Motor neuron (in vitro differentiated cells): ENCODE measurements around the gene CNPPD1. TPM values are rescaled to one million over a fixed set of nuclear protein-coding genes. Genes with fewer than 3 reads are reported as not detected.

Experiments used
- ATAC-seq, 8 experiments: fragments of 200-7000 bp; cut with Tn5 transposase; replicated peaks in 6 of 8; 2 replicates each; pipeline ENCODE4 v1.8.0; 2021; ENCODE audit warnings: mild to moderate bottlenecking in 8 of 8, moderate library complexity in 8 of 8
- H3K27ac ChIP-seq, 2 donors: fragments of 250-450 bp; sonication (Bioruptor Pico); 2 replicates each; pipeline ENCODE4 v1.9.0; 2021; ENCODE audit warnings: antibody characterized with exemption in 2 of 2, mild to moderate bottlenecking in 2 of 2, moderate library complexity in 1 of 2
- H3K4me1 ChIP-seq, 2 donors: fragments of 250-450 bp; sonication (Bioruptor Pico); replicated peaks in 1 of 2; 2 replicates each; pipeline ENCODE4 v1.6.1; 2021; ENCODE audit warnings: antibody characterized with exemption in 2 of 2, mild to moderate bottlenecking in 2 of 2, moderate library complexity in 1 of 2
- H3K4me3 ChIP-seq, 5 donors: fragments of 250-450 bp; sonication (Bioruptor Pico); 2 replicates each; pipeline ENCODE4 v1.9.0; 2021; ENCODE audit warnings: antibody characterized with exemption in 5 of 5, mild to moderate bottlenecking in 5 of 5, moderate library complexity in 4 of 5
- WGBS, 10 experiments: fragments of 450-650 bp; shearing (Covaris generic); methylation state at CpG; one replicate each; pipeline ENCODE4 v1.0.0; 2022; 5-methylcytosine and 5-hydroxymethylcytosine counted together
- in situ Hi-C, 9 experiments: fragments of 400-800 bp; cut with MboI; loops; one replicate each; pipeline ENCODE4 v1.15.0; 2021; ENCODE audit warnings: low sequenced_read_pairs in 9 of 9, low pct_unique_long_range_greater_than_20kb in 2 of 9; ENCODE audit not compliant: unreplicated experiment in 9 of 9
- total RNA-seq, 8 experiments: library from RNA; unstranded; fragments of 300-600 nt; gene quantifications; 2 replicates each; pipeline versions ENCODE4 v1.2.3 to v1.2.4, GENCODE V29; 2022

The CNPPD1 gene
- total RNA-seq, 8 experiments from 2014 or later = 18.2 to 44.9 (median 37.5) TPM

DNA sequence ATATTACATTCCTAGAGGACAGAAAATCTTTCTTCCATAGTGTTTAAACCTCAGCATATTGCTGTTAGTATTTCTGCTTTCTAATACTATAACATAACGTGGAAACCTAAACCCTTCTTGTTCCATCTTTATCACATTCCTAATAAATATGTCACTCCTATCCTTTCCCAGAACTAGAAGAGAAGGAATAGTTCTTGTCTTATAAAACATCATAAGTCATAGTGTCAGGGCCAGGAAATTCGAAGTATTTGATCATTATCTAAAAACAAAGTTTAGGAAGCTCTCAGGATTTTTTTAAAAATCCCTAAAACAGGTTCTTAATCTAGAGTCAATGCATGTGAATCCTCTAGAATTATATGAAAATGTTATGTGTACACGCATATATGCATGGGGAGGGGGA lies 18.1 kb downstream of the CNPPD1 start:
- peaks cover 0 to 4% of the 10 kb centered on the region in 2 donors for H3K4me1 ChIP-seq
- 21 to 100% (median 85%) methylated on average over 1 to 3 of the region's 3 CpGs; no CpG with 5 or more reads in 1 of the 10 experiments for WGBS, 10 experiments
- no peak for ATAC-seq
- no peak overlapping the region for H3K4me3 ChIP-seq
- in situ Hi-C loops = loop anchor here in 3 of 9 experiments (10.0 to 25.0 kb wide), 3 partner anchors 96 to 134 kb away; partner anchors contain the start of gene IHH (in 1 of the 3)
- H3K27ac ChIP-seq = no peak overlapping the region

DNA sequence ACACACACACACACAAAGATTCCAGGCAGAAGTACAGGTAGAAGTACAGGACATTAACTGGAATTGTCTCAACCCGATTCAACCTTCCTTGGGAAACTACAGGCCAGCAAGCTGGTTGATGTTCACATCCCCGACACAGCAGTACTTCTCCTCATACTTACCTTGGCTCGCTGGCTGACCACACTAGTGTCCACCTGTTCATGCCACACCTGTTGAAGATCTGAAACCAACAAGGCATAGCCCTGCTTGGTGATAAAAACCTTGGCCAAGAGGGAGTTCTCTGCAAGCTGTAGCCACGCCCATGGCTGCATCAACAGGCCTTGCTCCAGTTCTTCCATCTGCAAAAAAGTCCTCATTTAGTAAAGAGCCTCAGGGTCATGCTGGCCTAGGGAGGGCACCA lies 18.7 kb downstream of the CNPPD1 start:
- WGBS, 10 experiments = 20 to 100% (median 100%) methylated on average over 1 to 3 of the region's 4 CpGs; no CpG with 5 or more reads in 5 of the 10 experiments
- Histone ChIP-seq H3K27ac (no peak overlapping the region), H3K4me3 (no peak overlapping the region), H3K4me1 (peaks cover 0 to 4% of the 10 kb centered on the region in 2 donors)
- peak in 2 of 8 experiments; percentile 3 to 4 for ATAC-seq
- in situ Hi-C loops = loop anchor here in 3 of 9 experiments (10.0 to 25.0 kb wide), 3 partner anchors 96 to 133 kb away; partner anchors contain the start of gene IHH (in 1 of the 3)

DNA sequence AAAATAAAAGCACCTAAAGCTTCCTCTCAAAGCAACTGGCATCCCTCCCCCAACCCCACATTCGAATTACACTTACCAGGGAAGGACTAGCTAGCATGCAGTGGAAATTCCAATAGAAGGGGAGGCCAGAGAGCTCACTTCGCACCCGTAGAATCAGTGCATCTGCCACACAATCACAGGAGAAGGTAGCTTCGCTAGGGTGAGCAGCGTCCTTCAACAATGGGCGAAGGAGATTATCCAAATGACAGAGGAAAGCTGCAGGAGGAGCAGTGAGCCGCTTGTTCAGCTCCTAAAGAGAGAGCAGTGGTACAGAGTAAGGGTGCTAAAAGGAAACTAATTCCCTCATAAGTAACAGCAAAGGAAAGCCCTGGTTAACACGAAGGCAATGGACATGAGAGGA lies 19.3 kb downstream of the CNPPD1 start:
- WGBS, 10 experiments = 64 to 100% (median 89%) methylated on average over 1 to 8 of the region's 8 CpGs

DNA sequence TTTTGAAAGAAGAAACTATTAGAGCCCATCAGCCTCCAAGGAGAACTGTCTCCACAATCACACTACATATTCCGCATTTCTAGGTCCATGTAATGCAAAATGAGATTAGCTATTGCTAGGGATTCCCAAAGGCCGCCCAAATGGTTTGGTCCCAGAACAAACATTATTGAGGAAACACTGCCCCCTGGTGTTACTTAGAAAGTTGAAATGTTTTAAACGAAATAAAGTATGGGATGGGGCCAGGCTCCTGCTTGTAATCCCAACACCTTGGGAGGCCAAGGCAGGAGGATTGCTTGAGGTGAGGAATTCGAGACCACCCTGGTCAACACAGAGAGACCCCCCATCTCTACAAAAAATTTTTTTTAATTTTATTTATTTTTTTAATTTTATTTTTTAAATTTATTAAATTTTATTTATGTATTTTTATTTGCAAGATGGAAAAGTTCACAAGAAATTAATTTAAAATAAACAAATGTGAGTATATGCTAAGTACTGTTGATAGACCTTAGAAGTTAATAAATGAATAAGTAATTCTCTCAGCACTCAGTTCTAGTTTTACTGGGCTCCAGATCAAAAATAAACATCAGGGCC lies 21.6 kb downstream of the CNPPD1 start:
- in situ Hi-C loops = loop anchor here in 3 of 9 experiments (10.0 to 25.0 kb wide), 3 partner anchors 93 to 130 kb away; partner anchors contain the start of gene IHH (in 1 of the 3)
- WGBS, 10 experiments = 0 to 24% (median 4%) methylated on average over 1 to 4 of the region's 4 CpGs
- peak in 7 of 8 experiments; percentile 11 to 56 (median 24) for ATAC-seq
- no peak overlapping the region for H3K27ac ChIP-seq
- peaks cover 0 to 4% of the 10 kb centered on the region in 2 donors for H3K4me1 ChIP-seq
- H3K4me3 ChIP-seq = no peak overlapping the region

More for the DNA sequence above, 19.3 kb downstream of the CNPPD1 start:
- in situ Hi-C loops = loop anchor here in 3 of 9 experiments (10.0 to 25.0 kb wide), 3 partner anchors 95 to 133 kb away; partner anchors contain the start of gene IHH (in 1 of the 3)
- peaks cover 0 to 4% of the 10 kb centered on the region in 2 donors for H3K4me1 ChIP-seq
- H3K4me3 ChIP-seq = no peak overlapping the region
- no peak overlapping the region for H3K27ac ChIP-seq
- no peak for ATAC-seq

DNA sequence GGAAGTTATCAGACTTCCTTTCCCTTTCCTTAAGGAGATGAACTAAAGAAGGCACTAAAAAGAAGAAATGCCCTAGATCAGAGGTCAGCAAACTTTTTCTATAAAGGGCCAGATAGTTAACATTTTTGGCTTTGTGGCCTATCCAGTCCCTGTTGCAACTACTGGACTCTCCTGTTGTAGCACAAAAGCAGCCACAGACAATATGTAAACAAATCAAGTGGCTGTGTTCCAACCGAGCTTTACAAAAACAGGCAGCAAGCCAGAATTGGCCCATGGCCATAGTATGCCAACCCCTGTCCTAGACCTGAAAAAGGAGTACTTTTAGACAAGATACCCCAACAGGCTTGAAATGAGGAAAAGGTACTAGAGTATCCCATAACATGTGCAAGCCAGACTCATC lies 27.1 kb downstream of the CNPPD1 start:
- 0 to 67% (median 57%) methylated on average over 1 of the region's 1 CpG; no CpG with 5 or more reads in 3 of the 10 experiments for WGBS, 10 experiments
- in situ Hi-C loops = loop anchor here in 3 of 9 experiments (10.0 to 25.0 kb wide), 4 partner anchors 87 to 137 kb away; partner anchors contain the start of gene IHH (in 1 of the 3)
- H3K27ac ChIP-seq = no peak overlapping the region
- H3K4me1 ChIP-seq = no peaks in the 10 kb centered on the region
- H3K4me3 ChIP-seq = no peak overlapping the region
- peak in 2 of 8 experiments; percentile 27 to 79 for ATAC-seq

DNA sequence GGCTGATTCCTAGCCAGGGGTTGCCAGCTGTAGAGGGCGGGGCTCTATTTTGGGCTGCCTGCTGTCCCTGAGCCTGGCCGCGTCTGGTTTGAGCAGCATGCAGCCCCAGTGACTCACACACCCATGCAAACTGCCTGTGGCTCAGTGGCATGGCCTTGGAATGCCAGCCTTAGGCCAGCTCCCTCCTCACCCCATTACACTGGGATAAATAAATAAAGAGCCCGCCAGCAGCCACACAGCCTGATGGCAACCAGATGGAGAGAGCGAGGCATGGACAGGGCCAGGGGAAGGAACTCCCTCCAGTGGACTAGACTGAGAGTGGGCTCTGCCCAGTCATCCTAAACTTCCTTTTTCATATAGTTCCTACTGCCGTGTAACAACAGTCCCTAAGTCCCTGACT lies 34.4 kb downstream of the CNPPD1 start:
- no peak overlapping the region for H3K4me3 ChIP-seq
- H3K27ac ChIP-seq = no peak overlapping the region
- no peaks in the 10 kb centered on the region for H3K4me1 ChIP-seq
- 45 to 100% (median 92%) methylated on average over 1 to 2 of the region's 6 CpGs; no CpG with 5 or more reads in 5 of the 10 experiments for WGBS, 10 experiments
- ATAC-seq = peak in 3 of 8 experiments; percentile 96 to 99 (median 97)
- in situ Hi-C loops = loop anchor here in 1 of 9 experiments (25.0 kb wide), 1 partner anchor 130 kb away; no protein-coding TSS in a partner anchor

DNA sequence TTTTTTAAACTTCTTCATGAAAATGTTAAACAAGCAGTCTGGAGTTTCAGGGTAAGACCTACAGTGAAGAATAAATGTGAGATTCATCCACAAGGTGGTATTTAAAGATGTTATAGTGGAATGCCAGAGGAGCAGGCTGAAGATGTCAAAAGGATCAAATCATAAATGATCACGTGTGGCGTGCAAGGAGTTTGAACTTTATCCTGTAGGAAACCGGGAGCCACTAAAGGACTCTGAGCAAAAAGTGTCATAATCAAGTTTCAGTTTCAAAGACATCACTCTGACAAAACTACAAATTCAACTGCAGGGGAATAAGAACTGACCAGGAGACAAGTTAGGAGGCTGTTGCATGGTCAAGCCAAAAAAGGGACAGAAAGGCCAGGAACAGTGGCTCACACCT lies 36.0 kb downstream of the CNPPD1 start:
- ATAC-seq = no peak
- Histone ChIP-seq H3K27ac (no peak overlapping the region), H3K4me3 (no peak overlapping the region), H3K4me1 (no peaks in the 10 kb centered on the region)
- in situ Hi-C loops = loop anchor here in 1 of 9 experiments (25.0 kb wide), 1 partner anchor 128 kb away; no protein-coding TSS in a partner anchor
- 85 to 100% (median 96%) methylated on average over 1 to 3 of the region's 3 CpGs; no CpG with 5 or more reads in 2 of the 10 experiments for WGBS, 10 experiments

DNA sequence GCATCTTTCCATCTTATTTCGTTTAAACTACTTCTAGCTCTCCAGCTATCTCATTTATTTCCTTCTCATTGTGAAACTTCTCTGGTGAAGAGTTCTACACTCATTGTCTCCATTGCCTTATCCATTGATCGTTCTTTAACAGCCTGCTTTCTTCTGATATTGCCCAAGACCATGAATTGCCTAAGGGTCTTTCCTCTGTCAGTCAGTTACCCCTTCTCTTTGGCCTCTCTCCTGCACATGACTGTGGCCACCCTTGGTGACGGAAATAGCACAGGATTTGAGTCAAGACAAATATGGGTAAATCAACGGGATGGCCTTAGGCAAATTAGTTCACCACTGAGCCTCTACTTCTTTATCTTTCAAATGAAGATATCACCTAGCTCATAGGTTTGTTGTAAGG lies 42.7 kb downstream of the CNPPD1 start:
- Histone ChIP-seq H3K27ac (no peak overlapping the region), H3K4me3 (no peak overlapping the region), H3K4me1 (no peaks in the 10 kb centered on the region)
- WGBS, 10 experiments = 69 to 100% (median 91%) methylated on average over 2 to 4 of the region's 4 CpGs; no CpG with 5 or more reads in 1 of the 10 experiments
- in situ Hi-C loops = loop anchor here in 1 of 9 experiments (25.0 kb wide), 1 partner anchor 122 kb away; no protein-coding TSS in a partner anchor
- no peak for ATAC-seq

DNA sequence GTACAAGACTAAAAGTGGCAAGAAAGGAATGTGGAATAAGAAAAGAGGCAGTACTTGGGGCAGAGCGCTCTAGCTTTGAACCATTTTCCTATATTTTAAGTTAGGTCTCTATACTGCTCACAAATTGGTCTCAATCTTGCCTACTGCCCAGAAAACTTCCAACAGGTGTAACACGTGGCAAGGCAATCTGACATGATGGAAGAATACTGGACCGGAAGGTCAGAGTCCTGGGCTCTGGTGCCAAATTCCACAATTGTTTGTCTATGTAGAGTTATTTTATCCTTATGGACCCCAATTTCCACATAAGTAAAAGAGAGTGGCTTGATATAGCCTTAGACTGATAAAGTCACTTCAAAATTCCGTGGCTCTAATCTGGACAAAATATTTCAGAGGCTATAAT lies 45.0 kb downstream of the CNPPD1 start:
- in situ Hi-C loops = loop anchor here in 1 of 9 experiments (25.0 kb wide), 1 partner anchor 119 kb away; no protein-coding TSS in a partner anchor
- H3K4me1 ChIP-seq = no peaks in the 10 kb centered on the region
- WGBS, 10 experiments = 71 to 100% (median 91%) methylated on average over 1 to 4 of the region's 4 CpGs; no CpG with 5 or more reads in 1 of the 10 experiments
- no peak overlapping the region for H3K27ac ChIP-seq
- no peak overlapping the region for H3K4me3 ChIP-seq
- ATAC-seq = no peak

DNA sequence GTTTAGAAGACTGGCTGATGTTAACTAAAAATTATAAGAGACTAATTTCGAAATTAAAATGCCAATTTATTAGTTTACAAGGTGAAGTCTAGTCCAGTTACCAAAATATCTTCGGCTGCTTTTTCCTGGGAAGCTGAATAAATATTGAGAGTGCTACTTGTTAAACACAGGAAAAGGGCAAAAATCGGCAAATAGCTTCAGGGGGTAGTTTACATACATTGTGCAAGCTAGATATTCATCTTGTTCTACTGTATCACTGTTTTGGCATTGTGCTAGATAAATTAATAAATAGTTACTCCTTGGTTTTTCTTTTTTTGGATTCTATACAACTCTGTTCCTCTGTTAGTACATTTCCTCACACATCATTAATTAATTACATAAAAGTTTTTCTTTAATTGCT lies 45.4 kb downstream of the CNPPD1 start:
- 50 to 100% (median 66%) methylated on average over 1 to 3 of the region's 3 CpGs; no CpG with 5 or more reads in 1 of the 10 experiments for WGBS, 10 experiments
- in situ Hi-C loops = loop anchor here in 1 of 9 experiments (25.0 kb wide), 1 partner anchor 119 kb away; no protein-coding TSS in a partner anchor
- no peaks in the 10 kb centered on the region for H3K4me1 ChIP-seq
- peak in 1 of 8 experiments; percentile 23 for ATAC-seq
- no peak overlapping the region for H3K4me3 ChIP-seq
- H3K27ac ChIP-seq = no peak overlapping the region

DNA sequence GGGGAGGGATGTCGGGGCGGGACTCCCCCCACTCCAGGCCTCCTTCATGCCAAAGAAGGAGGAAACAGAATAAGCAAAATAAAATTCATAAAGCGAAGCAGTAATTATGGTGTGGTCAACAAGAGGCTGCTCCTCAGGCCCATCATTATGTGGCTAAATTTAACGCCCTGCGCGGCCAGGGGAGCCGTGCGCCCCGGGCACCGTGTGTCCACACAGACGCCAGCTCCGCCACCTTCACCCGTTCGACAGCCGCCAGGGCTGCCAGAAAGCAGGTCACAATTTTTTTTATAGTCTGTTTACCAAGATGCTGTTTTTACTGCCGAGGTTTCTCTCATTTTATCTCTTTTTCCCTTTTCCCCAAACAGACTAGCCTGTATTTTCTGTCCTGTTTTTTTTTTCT lies 47.1 kb downstream of the CNPPD1 start:
- in situ Hi-C loops = loop anchor here in 1 of 9 experiments (25.0 kb wide), 1 partner anchor 117 kb away; no protein-coding TSS in a partner anchor
- 80 to 100% (median 95%) methylated on average over 1 to 15 of the region's 16 CpGs for WGBS, 10 experiments
- no peak for ATAC-seq
- Histone ChIP-seq H3K4me1 (no peaks in the 10 kb centered on the region), H3K27ac (no peak overlapping the region), H3K4me3 (no peak overlapping the region)

DNA sequence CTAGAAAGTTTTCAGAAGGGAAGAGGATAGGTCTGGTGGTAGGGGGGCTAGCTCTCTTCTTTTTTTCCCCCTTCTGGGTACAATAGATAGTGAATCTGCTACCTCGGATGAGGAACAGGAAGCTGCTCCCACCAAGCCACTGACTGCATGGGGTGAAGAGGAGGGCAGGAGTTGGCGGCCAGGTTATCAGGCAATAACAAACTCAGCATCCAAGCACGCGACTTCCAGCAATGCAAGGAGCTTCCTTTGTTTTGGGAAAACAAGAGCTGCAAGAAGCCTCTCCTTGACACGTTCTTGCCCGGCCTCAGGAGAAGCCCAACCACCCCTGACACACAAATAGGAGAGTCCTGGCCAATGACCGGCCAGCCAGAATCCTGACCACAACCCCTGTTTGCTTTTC lies 48.3 kb downstream of the CNPPD1 start:
- no peak overlapping the region for H3K27ac ChIP-seq
- no peak overlapping the region for H3K4me3 ChIP-seq
- no peaks in the 10 kb centered on the region for H3K4me1 ChIP-seq
- ATAC-seq = no peak
- in situ Hi-C loops = loop anchor here in 1 of 9 experiments (25.0 kb wide), 1 partner anchor 116 kb away; no protein-coding TSS in a partner anchor
- WGBS, 10 experiments = 60 to 92% (median 77%) methylated on average over 2 to 5 of the region's 7 CpGs; no CpG with 5 or more reads in 2 of the 10 experiments
